T-helper 1 cell (primary cell): Measurements from ENCODE around the gene S1PR3.
"Not testable (repeated sequence)": the region's sequence is repeated elsewhere in the genome, so short reads cannot be mapped to it uniquely, and the experiment has no call there.

Experiments
- DNase-seq, 5 donors: peaks; one replicate each; pipeline ENCODE4 v3.0.0-alpha.2; 2012 to 2020
- total RNA-seq, 4 donors: gene quantifications; one replicate each; lab custom pipeline; 2026; lab: John Stamatoyannopoulos, UW

The S1PR3 gene
- total RNA-seq: 0 to 0.15 (median 0) reads per million in 4 donors

GRCh38 chr9:88991066-88992034, at the start of gene S1PR3:
TSS of gene S1PR3 (plus strand) at chr9:88991468. CDS start at chr9:89001201, 9,733 bp downstream.
- peak in 1 of 5 donors; percentile 13 for DNase-seq

GRCh38 chr9:88941586-88941985, 49.7 kb upstream of the S1PR3 start:
- DNase-seq: not testable (repeated sequence)

- DNase-seq: no peak
These were observed 48.9 kb upstream of the S1PR3 start for GRCh38 chr9:88942411-88942810.

- DNase-seq: no peak
These were observed 45.5 kb upstream of the S1PR3 start for GRCh38 chr9:88945636-88946333.

GRCh38 chr9:88947581-88948573, 43.4 kb upstream of the S1PR3 start:
- DNase-seq: no peak

GRCh38 chr9:88949425-88949824, 41.8 kb upstream of the S1PR3 start:
- DNase-seq: no peak

- DNase-seq: peak in 1 of 5 donors; percentile 40
These were observed 41.3 kb upstream of the S1PR3 start for GRCh38 chr9:88949961-88950340.

GRCh38 chr9:88950341-88951154, 40.7 kb upstream of the S1PR3 start:
- no peak for DNase-seq

- no peak for DNase-seq
These were observed 40.1 kb upstream of the S1PR3 start for GRCh38 chr9:88951155-88951542.

- DNase-seq: no peak
These were observed 39.1 kb upstream of the S1PR3 start for GRCh38 chr9:88952086-88952615.

GRCh38 chr9:88952976-88953375, 38.3 kb upstream of the S1PR3 start:
- no peak for DNase-seq

- DNase-seq: no peak
These were observed 37.8 kb upstream of the S1PR3 start for GRCh38 chr9:88953381-88954029.

GRCh38 chr9:88954066-88954465, 37.2 kb upstream of the S1PR3 start:
- DNase-seq: no peak

GRCh38 chr9:88957526-88957925, 33.7 kb upstream of the S1PR3 start:
- DNase-seq: no peak

- DNase-seq: no peak
These were observed 31.4 kb upstream of the S1PR3 start for GRCh38 chr9:88959727-88960469.

- DNase-seq: no peak
These were observed 30.6 kb upstream of the S1PR3 start for GRCh38 chr9:88960632-88961031.

- DNase-seq: no peak
These were observed 25.8 kb upstream of the S1PR3 start for GRCh38 chr9:88965473-88965872.

- DNase-seq: no peak
These were observed 24.2 kb upstream of the S1PR3 start for GRCh38 chr9:88966894-88967676.

- DNase-seq: no peak
These were observed 22.5 kb upstream of the S1PR3 start for GRCh38 chr9:88968799-88969198.
